AG10803 (cell line): ENCODE data around the gene ERN1.
"Not testable (repeated sequence)": the region's sequence is repeated elsewhere in the genome, so short reads cannot be mapped to it uniquely, and the experiment has no call there.

Source experiments
- DNase-seq: peaks from one replicate; pipeline ENCODE4 v3.0.0; 2010; ENCODE audit warnings: low read depth
- H3K4me3 ChIP-seq: 2 replicates; pipeline ENCODE4 v1.5.1; 2011; ENCODE audit warnings: mild to moderate bottlenecking, low read length, control low read depth
- TF ChIP-seq, protein P1 (sequence below): conservative IDR thresholded peaks from 2 replicates; pipeline ENCODE4 v1.5.1; 2011; ENCODE audit warnings: mild to moderate bottlenecking, low read length, control low read depth, inconsistent platforms

ERN1 gene

GRCh38 chr17:64028874-64029464, 101.0 kb downstream of the ERN1 start:
- peak; percentile 66 for DNase-seq

GRCh38 chr17:64025732-64026294, 104.1 kb downstream of the ERN1 start:
- TF ChIP-seq, protein P1, sequence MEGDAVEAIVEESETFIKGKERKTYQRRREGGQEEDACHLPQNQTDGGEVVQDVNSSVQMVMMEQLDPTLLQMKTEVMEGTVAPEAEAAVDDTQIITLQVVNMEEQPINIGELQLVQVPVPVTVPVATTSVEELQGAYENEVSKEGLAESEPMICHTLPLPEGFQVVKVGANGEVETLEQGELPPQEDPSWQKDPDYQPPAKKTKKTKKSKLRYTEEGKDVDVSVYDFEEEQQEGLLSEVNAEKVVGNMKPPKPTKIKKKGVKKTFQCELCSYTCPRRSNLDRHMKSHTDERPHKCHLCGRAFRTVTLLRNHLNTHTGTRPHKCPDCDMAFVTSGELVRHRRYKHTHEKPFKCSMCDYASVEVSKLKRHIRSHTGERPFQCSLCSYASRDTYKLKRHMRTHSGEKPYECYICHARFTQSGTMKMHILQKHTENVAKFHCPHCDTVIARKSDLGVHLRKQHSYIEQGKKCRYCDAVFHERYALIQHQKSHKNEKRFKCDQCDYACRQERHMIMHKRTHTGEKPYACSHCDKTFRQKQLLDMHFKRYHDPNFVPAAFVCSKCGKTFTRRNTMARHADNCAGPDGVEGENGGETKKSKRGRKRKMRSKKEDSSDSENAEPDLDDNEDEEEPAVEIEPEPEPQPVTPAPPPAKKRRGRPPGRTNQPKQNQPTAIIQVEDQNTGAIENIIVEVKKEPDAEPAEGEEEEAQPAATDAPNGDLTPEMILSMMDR, result peak; percentile 90
- H3K4me3 ChIP-seq, result 0 out of 2 replicates have a peak overlapping the region, but pooled peaks have one; percentile 12
- DNase-seq, result peak; percentile 61

More at GRCh38 chr17:64028874-64029464, 101.0 kb downstream of the ERN1 start:
- no peak overlapping the region for H3K4me3 ChIP-seq
- TF ChIP-seq, protein P1, result peak; percentile 78

- TF ChIP-seq, protein P1, result no peak
- no peak overlapping the region for H3K4me3 ChIP-seq
- DNase-seq, result no peak
These were observed 104.9 kb downstream of the ERN1 start for GRCh38 chr17:64024781-64025731.

GRCh38 chr17:64024215-64024654, 105.7 kb downstream of the ERN1 start:
- TF ChIP-seq, protein P1, result no peak
- H3K4me3 ChIP-seq, result no peak overlapping the region
- DNase-seq, result no peak

DNA sequence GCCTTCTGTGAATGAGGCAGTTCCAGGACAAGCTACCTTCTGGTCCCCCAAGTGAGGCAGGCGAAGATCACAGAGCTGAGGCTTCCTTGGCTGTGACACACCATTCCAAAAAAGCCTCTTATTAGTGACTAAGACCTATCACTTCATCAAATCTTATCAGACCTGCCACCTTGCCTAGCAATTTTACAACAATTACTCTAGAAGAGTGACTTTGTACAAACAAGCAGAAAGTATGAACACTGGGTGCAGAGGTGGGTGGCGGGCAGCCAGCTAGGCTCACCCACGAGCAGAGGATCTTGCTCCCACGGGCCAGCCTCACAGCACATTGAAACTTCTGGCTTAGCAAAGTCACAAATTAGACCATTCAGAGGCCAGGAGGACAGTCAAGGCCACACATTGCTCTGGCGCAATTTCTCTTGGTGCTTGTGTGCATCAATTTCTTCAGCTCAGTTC, 107.3 kb downstream of the ERN1 start:
- no peak for DNase-seq
- TF ChIP-seq, protein P1, result no peak
- H3K4me3 ChIP-seq, result no peak overlapping the region

DNA sequence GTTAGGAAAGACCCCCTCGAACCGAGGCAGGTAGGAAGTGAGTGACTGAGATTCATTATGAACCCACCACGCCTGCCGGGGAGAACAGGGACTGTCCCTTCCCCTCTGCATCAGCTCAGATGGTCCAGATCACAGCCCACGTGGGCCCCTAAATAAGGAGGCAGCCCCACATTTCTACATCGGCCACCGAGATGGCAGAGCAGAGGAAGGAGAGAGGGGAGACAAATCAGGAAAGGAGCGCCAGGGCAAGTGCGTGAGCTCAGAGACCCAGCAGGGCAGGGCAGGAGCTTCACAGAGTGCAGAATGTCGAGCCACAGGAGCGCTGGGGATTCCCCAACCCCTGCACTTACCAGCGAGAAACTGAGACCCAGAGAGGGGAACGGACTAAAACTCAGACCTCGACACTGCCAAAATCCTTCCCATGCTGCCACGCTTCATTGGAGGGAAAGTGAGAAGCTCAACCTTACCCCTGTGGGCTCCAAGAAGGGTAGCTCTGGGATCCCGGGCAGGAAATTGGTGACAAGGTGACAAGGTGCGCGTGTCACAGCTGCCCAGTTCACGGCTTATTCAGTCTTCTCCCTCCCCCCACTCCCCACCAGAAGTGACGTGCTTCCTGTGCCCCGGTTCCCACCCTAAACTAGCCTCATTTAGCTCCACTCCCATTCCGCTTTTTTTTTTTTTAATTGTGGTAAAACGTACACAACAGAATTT, 109.7 kb downstream of the ERN1 start, which contains the start of gene ICAM2:
ICAM2 (minus strand) TSS at position 578 of the 711 bp plus-strand sequence. CDS start 13,942 bp downstream, outside the sequence.
- DNase-seq, result no peak
- TF ChIP-seq, protein P1, result no peak
- H3K4me3 ChIP-seq, result no peak within 1 kb of the TSS; the same call in 1 of the 2 replicates

GRCh38 chr17:64019551-64019961, 110.4 kb downstream of the ERN1 start:
- not testable (repeated sequence) for H3K4me3 ChIP-seq, DNase-seq
